ENCODE measurements around the gene PRELID3B. TPM values are rescaled to one million over a fixed set of nuclear protein-coding genes. Genes with fewer than 3 reads are reported as not detected.

PRELID3B gene
- total and polyA plus RNA-seq, 2 of the 13 experiments (the other 11 are each of a cell fraction or from before 2014, with no cell fraction given): 23.3 to 42.6 TPM

DNA sequence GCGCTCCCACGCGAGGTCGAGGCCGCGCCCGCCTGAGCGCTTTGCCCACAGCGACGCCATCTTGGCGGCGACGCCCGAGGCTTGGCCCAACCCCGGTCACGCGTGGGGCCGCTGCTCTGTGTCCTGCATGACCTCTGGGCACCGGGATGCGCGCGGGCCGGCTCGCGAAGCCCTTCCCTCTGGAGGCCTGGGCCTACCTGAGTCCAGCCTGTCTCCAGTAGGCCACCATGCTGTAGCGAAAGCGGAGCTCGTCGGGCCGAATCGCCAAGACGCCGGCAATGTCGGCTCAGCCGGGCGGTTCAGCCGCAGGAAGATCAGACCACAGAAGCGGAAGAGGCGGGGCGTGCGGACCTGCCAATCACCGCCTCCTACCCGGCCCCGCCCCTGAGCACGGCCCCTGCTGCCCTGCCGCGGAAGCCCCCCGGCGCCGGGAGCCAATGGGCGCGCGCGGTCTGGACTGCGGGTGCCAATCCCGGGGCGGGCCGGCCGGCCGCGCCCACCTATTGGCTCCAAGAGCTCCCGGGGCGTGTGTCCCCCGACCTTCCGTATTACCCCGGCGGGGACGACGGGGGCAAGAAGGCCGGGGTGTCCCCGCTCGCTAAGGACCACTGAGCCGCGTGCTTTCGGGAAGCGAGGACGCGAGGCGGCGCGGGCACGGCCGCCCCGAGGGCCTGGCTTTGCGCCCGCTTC, 10.4 kb downstream of the PRELID3B start, which contains the start of gene ATP5F1E (continued):
- TF ChIP-seq NR2F2 (IDR thresholded peaks at IDR 0.05; ENCODE audit: borderline replicate concordance, low read depth) (no peak; the same call in 1 of the 2 replicates), ZNF235 (CRISPR knock-in tag; IDR thresholded peaks at IDR 0.05; ENCODE audit: borderline replicate concordance) (peak; percentile 87), KMT2B (CRISPR knock-in tag; IDR thresholded peaks at IDR 0.05) (peak; percentile 91), FOXO1 (CRISPR knock-in tag; IDR thresholded peaks at IDR 0.05) (peak; percentile 71), SUZ12 (IDR thresholded peaks at IDR 0.05; ENCODE audit: low read depth, low read length) (no peak; the same call in 1 of the 2 replicates), CBX1 (IDR thresholded peaks at IDR 0.05; ENCODE audit: low read depth) (peak; percentile 94), BHLHE40 (IDR thresholded peaks at IDR 0.05; ENCODE audit: low read length) (0 out of 2 replicates have a peak, but pooled peaks have one; percentile 38), HNRNPL (IDR thresholded peaks at IDR 0.05; ENCODE audit: low read depth, low read length) (0 out of 2 replicates have a peak, but pooled peaks have one; percentile 3), MLXIP (CRISPR knock-in tag; IDR thresholded peaks at IDR 0.05; ENCODE audit: borderline replicate concordance) (peak; percentile 15; the same call in 1 of the 2 replicates), KAT7 (CRISPR knock-in tag; IDR thresholded peaks at IDR 0.05; ENCODE audit: borderline replicate concordance) (peak; percentile 100), ZNF615 (CRISPR knock-in tag; IDR thresholded peaks at IDR 0.05; ENCODE audit: borderline replicate concordance) (no peak), PHB2 (IDR thresholded peaks at IDR 0.05; ENCODE audit: partially characterized antibody) (no peak), RBAK (CRISPR knock-in tag; IDR thresholded peaks at IDR 0.05) (0 out of 2 replicates have a peak, but pooled peaks have one; percentile 12), CCDC6 (CRISPR knock-in tag; IDR thresholded peaks at IDR 0.05) (peak; percentile 96; the same call in 1 of the 2 replicates), SMC3 (IDR thresholded peaks at IDR 0.05; ENCODE audit: low read length) (no peak), MAX (IDR thresholded peaks at IDR 0.05) (peak; percentile 99), POLR2AphosphoS5 (IDR thresholded peaks at IDR 0.05; ENCODE audit: low read depth, low read length) (peak; percentile 88), HNF4G (IDR thresholded peaks at IDR 0.05; ENCODE audit: borderline replicate concordance, low read depth, low read length) (no peak; the same call in 1 of the 2 replicates), HNF4G (CRISPR knock-in tag; IDR thresholded peaks at IDR 0.05; ENCODE audit: borderline replicate concordance, low read depth) (peak; percentile 79; the same call in 1 of the 2 replicates), ZSCAN22 (CRISPR knock-in tag; IDR thresholded peaks at IDR 0.05) (no peak), ZFP1 (CRISPR knock-in tag; IDR thresholded peaks at IDR 0.05) (0 out of 2 replicates have a peak, but pooled peaks have one; percentile 12)
- TF ChIP-seq, protein P1, sequence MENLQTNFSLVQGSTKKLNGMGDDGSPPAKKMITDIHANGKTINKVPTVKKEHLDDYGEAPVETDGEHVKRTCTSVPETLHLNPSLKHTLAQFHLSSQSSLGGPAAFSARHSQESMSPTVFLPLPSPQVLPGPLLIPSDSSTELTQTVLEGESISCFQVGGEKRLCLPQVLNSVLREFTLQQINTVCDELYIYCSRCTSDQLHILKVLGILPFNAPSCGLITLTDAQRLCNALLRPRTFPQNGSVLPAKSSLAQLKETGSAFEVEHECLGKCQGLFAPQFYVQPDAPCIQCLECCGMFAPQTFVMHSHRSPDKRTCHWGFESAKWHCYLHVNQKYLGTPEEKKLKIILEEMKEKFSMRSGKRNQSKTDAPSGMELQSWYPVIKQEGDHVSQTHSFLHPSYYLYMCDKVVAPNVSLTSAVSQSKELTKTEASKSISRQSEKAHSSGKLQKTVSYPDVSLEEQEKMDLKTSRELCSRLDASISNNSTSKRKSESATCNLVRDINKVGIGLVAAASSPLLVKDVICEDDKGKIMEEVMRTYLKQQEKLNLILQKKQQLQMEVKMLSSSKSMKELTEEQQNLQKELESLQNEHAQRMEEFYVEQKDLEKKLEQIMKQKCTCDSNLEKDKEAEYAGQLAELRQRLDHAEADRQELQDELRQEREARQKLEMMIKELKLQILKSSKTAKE (CRISPR knock-in tag; IDR thresholded peaks at IDR 0.05; ENCODE audit: borderline replicate concordance): no peak
- TF ChIP-seq, protein P2, sequence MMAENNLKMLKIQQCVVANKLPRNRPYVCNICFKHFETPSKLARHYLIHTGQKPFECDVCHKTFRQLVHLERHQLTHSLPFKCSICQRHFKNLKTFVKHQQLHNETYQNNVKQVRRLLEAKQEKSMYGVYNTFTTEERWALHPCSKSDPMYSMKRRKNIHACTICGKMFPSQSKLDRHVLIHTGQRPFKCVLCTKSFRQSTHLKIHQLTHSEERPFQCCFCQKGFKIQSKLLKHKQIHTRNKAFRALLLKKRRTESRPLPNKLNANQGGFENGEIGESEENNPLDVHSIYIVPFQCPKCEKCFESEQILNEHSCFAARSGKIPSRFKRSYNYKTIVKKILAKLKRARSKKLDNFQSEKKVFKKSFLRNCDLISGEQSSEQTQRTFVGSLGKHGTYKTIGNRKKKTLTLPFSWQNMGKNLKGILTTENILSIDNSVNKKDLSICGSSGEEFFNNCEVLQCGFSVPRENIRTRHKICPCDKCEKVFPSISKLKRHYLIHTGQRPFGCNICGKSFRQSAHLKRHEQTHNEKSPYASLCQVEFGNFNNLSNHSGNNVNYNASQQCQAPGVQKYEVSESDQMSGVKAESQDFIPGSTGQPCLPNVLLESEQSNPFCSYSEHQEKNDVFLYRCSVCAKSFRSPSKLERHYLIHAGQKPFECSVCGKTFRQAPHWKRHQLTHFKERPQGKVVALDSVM (CRISPR knock-in tag; IDR thresholded peaks at IDR 0.05): peak; percentile 59; the same call in 1 of the 2 replicates

All from HepG2 (cell line).